ENCODE results near the gene TSPAN31.
A peak's percentile ranks its signal among the peaks of the same experiment; 100 is the strongest.

DNA sequence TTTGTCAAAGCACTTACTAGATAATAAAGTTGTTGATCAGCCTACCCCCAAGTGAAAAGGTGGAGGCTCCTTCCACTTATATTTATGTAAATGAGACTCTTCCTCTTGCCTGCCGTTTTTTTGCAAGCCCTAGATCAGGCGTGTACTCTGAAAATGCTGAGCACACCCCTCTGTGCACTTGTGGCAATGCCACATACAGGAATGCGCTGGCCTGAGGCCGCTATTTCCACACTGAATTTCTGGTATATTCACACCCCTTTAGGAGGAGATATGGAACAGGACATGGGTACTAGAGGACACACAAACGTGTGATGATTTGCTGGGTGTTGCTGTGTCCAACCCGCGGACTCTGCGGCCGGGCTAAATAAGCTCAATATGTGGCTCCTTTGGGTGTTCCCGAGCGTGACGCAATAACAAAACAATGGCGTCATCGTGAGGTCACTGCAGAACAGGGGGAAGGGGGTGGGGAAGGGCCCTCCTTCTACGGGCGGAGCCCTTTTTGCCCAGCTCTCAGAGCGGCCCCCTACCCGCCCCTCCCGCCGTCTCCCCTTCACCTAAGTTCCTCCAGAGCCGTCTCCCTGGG, 554 bp upstream of the TSPAN31 start:
- TF ChIP-seq CREB1 (CRISPR knock-in tag; IDR thresholded peaks at IDR 0.05; ENCODE audit: low read depth), result peak; percentile 97
- TF ChIP-seq CTCF (conservative IDR thresholded peaks at IDR 0.05; ENCODE audit: low read depth in 2 of 2), result no peak
- no peak for TF ChIP-seq ZNF114 (CRISPR knock-in tag; IDR thresholded peaks at IDR 0.05)
- TF ChIP-seq POLR2AphosphoS5 (IDR thresholded peaks at IDR 0.05; ENCODE audit: low read depth), result no peak
- no peak for TF ChIP-seq ZNF331 (CRISPR knock-in tag; IDR thresholded peaks at IDR 0.05; ENCODE audit: low read depth)

All from GM23338 (cell line).